ENCODE results near the gene TENM4. TPM values are rescaled to one million over a fixed set of nuclear protein-coding genes. Genes with fewer than 3 reads are reported as not detected.

TENM4 gene
- total and polyA plus RNA-seq, 4 experiments from 2014 or later, result 0.25 to 0.28 TPM; not detected in 2

DNA sequence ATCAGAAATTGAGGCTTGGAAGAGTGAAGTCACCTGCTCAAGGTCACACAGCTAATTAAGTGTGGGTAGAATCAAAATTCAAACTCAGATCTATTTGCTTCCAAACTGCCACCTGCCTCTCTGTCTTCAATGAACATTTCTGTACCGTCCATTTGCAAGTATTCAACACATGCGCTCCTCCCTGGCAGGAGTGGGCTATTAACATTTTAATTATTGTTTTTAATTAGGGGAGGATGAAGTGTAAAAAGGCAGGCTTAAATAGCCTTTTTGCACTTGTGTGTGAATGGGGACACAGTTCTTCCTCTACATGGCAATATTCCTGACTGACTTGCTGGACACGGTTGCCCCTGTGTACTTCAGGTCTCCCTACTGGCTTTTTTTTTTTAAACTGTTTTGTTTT lies 751.7 kb downstream of the TENM4 start:
- H3K27ac ChIP-seq (ENCODE audit: low read depth, low read length), result no peak overlapping the region
- H3K9me3 ChIP-seq (ENCODE audit: control insufficient read depth in 1 of 2, low read length in 2 of 2), result no peaks in the 10 kb centered on the region
- intact Hi-C loops (cut with micrococcal nuclease), result no loop called here
- Mint-ChIP-seq H3K36me3 (no peaks in the 10 kb centered on the region), H3K27ac (no peak overlapping the region), H3K27me3 (peaks cover 17 to 21% of the 10 kb centered on the region in 2 donors), H3K4me1 (no peaks in the 10 kb centered on the region), H3K4me3 (no peak overlapping the region), H3K9me3 (peaks cover 0 to 3% (median under 1%) of the 10 kb centered on the region in 8 donors)
- POLR2A ChIA-PET (ENCODE audit: partially characterized antibody), result no interaction called here
- H3K27me3 ChIP-seq (ENCODE audit: insufficient read depth, low read length), result no peaks in the 10 kb centered on the region
- H3K4me3 ChIP-seq (ENCODE audit: low read length in 2 of 2), result no peak overlapping the region
- H3K36me3 ChIP-seq (ENCODE audit: insufficient read depth, low read length), result no peaks in the 10 kb centered on the region
- CTCF ChIA-PET (ENCODE audit: partially characterized antibody), result interaction anchor here (1.5 kb wide), 1 partner anchor 43 kb away, joined by 5 read pairs; no protein-coding TSS in a partner anchor
- no peaks in the 10 kb centered on the region for H3K4me1 ChIP-seq (ENCODE audit: insufficient read depth, low read length)
- no peak for DNase-seq

DNA sequence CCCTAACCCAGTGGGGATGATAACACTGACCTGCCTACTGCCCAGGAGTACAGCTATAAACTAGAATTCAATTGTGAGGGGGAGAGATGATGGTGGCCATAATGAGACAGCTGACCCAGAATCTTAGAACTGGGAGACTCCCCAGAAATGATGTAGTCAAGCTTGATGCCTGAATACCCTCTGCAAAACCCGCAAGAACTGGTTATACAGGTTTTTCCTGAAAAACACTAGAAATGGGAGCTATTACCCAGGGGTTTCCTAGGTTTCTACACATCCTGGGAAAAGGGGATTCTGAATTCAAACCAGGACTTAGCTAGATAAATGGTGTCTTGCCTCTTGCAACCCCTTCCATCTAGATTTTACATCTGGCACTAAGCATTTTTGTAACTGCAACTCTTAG lies 752.4 kb downstream of the TENM4 start:
- Mint-ChIP-seq H3K4me3 (no peak overlapping the region), H3K4me1 (no peaks in the 10 kb centered on the region), H3K36me3 (peaks cover 0 to 4% of the 10 kb centered on the region in 2 donors), H3K27me3 (peaks cover 20 to 21% of the 10 kb centered on the region in 2 donors), H3K27ac (no peak overlapping the region), H3K9me3 (peaks cover 0 to 9% (median 5%) of the 10 kb centered on the region in 8 donors)
- DNase-seq, result no peak
- no peaks in the 10 kb centered on the region for H3K36me3 ChIP-seq (ENCODE audit: insufficient read depth, low read length)
- no peaks in the 10 kb centered on the region for H3K4me1 ChIP-seq (ENCODE audit: insufficient read depth, low read length)
- intact Hi-C loops (cut with micrococcal nuclease), result no loop called here
- H3K4me3 ChIP-seq (ENCODE audit: low read length in 2 of 2), result no peak overlapping the region
- no peaks in the 10 kb centered on the region for H3K9me3 ChIP-seq (ENCODE audit: control insufficient read depth in 1 of 2, low read length in 2 of 2)
- no peaks in the 10 kb centered on the region for H3K27me3 ChIP-seq (ENCODE audit: insufficient read depth, low read length)
- ChIA-PET POLR2A (ENCODE audit: partially characterized antibody) (no interaction called here), CTCF (ENCODE audit: partially characterized antibody) (interaction anchor here (1.5 kb wide), 1 partner anchor 42 kb away, joined by 5 read pairs; no protein-coding TSS in a partner anchor)
- H3K27ac ChIP-seq (ENCODE audit: low read depth, low read length), result no peak overlapping the region

DNA sequence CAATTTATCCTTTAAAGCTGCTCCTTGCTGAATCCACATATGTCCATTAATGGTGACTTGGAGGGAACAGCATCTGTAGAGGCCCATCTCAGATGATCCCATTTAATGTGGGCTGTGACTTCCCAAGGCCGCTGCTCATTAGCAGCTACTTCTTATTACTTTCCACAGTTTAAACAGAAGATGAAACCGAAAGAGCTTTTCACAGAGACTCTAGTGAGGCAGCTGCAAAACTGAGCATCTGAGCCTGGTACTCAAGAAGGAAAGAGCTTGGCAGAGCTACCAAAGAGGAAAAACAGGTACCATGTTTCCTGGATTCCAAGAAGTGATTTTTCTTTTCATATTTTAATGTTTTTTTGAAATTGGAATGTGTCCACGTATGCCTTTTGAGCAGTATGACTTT lies 755.7 kb downstream of the TENM4 start:
- Histone ChIP-seq H3K4me1 (ENCODE audit: insufficient read depth, low read length) (no peaks in the 10 kb centered on the region), H3K4me3 (ENCODE audit: low read length in 2 of 2) (no peak overlapping the region), H3K36me3 (ENCODE audit: insufficient read depth, low read length) (no peaks in the 10 kb centered on the region), H3K9me3 (ENCODE audit: control insufficient read depth in 1 of 2, low read length in 2 of 2) (no peaks in the 10 kb centered on the region), H3K27me3 (ENCODE audit: insufficient read depth, low read length) (no peaks in the 10 kb centered on the region), H3K27ac (ENCODE audit: low read depth, low read length) (no peak overlapping the region)
- H3K27ac Mint-ChIP-seq, result no peak overlapping the region
- intact Hi-C loops (cut with micrococcal nuclease), result no loop called here
- peaks cover 14 to 15% of the 10 kb centered on the region in 2 donors for H3K27me3 Mint-ChIP-seq
- no peaks in the 10 kb centered on the region for H3K4me1 Mint-ChIP-seq
- H3K4me3 Mint-ChIP-seq, result no peak overlapping the region
- H3K36me3 Mint-ChIP-seq, result peaks cover 0 to 4% of the 10 kb centered on the region in 2 donors
- CTCF ChIA-PET (ENCODE audit: partially characterized antibody), result no interaction called here
- no peak for DNase-seq
- POLR2A ChIA-PET (ENCODE audit: partially characterized antibody), result no interaction called here
- H3K9me3 Mint-ChIP-seq, result peaks cover 0 to 9% (median 5%) of the 10 kb centered on the region in 8 donors

DNA sequence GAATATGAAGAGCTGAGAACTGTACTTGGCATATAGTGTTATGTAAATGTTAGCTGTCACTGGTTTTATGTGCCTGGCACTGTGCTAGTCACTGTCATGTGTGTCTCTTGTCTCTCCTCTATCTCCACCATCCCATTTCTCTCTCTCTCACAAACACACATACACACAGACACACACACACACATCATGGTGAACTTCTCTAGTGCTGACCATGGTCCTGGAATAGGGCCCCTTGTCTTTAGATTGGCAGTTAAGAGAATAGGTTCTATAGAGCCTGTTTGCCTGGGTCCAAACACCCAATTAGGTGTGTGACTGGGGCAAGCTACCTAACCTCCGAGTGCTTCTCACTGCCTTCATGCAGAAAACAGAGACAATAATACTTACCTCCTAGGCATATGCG lies 756.5 kb downstream of the TENM4 start:
- H3K36me3 ChIP-seq (ENCODE audit: insufficient read depth, low read length), result no peaks in the 10 kb centered on the region
- Mint-ChIP-seq H3K27ac (no peak overlapping the region), H3K4me1 (no peaks in the 10 kb centered on the region), H3K9me3 (peaks cover 0 to 9% (median 5%) of the 10 kb centered on the region in 8 donors), H3K27me3 (peaks cover 12 to 14% of the 10 kb centered on the region in 2 donors), H3K4me3 (no peak overlapping the region), H3K36me3 (peaks cover 0 to 4% of the 10 kb centered on the region in 2 donors)
- no peak overlapping the region for H3K27ac ChIP-seq (ENCODE audit: low read depth, low read length)
- no peaks in the 10 kb centered on the region for H3K27me3 ChIP-seq (ENCODE audit: insufficient read depth, low read length)
- H3K4me1 ChIP-seq (ENCODE audit: insufficient read depth, low read length), result no peaks in the 10 kb centered on the region
- H3K4me3 ChIP-seq (ENCODE audit: low read length in 2 of 2), result no peak overlapping the region
- POLR2A ChIA-PET (ENCODE audit: partially characterized antibody), result no interaction called here
- CTCF ChIA-PET (ENCODE audit: partially characterized antibody), result no interaction called here
- DNase-seq, result no peak
- H3K9me3 ChIP-seq (ENCODE audit: control insufficient read depth in 1 of 2, low read length in 2 of 2), result no peaks in the 10 kb centered on the region
- intact Hi-C loops (cut with micrococcal nuclease), result no loop called here

DNA sequence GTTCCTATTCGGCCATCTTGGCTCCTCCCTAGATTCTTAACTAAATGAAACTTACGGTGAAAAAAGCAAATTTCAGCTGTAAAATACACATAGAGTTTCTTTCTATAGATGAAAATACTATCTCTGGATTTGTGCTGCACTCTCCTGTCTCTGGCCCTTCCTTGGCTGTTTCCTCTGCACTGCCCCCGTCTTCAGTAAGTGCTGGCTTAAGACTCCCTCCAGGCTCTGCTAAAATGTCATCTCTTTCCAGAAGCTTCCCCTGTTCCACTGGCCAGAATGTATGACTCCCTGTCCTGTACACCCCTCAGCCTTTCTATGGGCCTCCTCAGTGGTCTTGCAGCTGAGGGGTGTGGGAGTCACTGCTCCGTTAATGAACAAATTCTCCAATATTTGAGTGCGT lies 757.1 kb downstream of the TENM4 start:
- DNase-seq, result no peak
- Mint-ChIP-seq H3K4me3 (peak overlapping the region in 3 of 8 donors; percentile 0 to 50 (median 40)), H3K9me3 (peaks cover 0 to 9% (median 5%) of the 10 kb centered on the region in 8 donors), H3K27ac (no peak overlapping the region), H3K4me1 (no peaks in the 10 kb centered on the region), H3K36me3 (peaks cover 0 to 4% of the 10 kb centered on the region in 2 donors), H3K27me3 (peaks cover 12 to 14% of the 10 kb centered on the region in 2 donors)
- POLR2A ChIA-PET (ENCODE audit: partially characterized antibody), result no interaction called here
- H3K4me3 ChIP-seq (ENCODE audit: low read length in 2 of 2), result no peak overlapping the region
- no peaks in the 10 kb centered on the region for H3K9me3 ChIP-seq (ENCODE audit: control insufficient read depth in 1 of 2, low read length in 2 of 2)
- no peaks in the 10 kb centered on the region for H3K4me1 ChIP-seq (ENCODE audit: insufficient read depth, low read length)
- H3K27me3 ChIP-seq (ENCODE audit: insufficient read depth, low read length), result no peaks in the 10 kb centered on the region
- CTCF ChIA-PET (ENCODE audit: partially characterized antibody), result no interaction called here
- H3K36me3 ChIP-seq (ENCODE audit: insufficient read depth, low read length), result no peaks in the 10 kb centered on the region
- intact Hi-C loops (cut with micrococcal nuclease), result no loop called here
- H3K27ac ChIP-seq (ENCODE audit: low read depth, low read length), result no peak overlapping the region

DNA sequence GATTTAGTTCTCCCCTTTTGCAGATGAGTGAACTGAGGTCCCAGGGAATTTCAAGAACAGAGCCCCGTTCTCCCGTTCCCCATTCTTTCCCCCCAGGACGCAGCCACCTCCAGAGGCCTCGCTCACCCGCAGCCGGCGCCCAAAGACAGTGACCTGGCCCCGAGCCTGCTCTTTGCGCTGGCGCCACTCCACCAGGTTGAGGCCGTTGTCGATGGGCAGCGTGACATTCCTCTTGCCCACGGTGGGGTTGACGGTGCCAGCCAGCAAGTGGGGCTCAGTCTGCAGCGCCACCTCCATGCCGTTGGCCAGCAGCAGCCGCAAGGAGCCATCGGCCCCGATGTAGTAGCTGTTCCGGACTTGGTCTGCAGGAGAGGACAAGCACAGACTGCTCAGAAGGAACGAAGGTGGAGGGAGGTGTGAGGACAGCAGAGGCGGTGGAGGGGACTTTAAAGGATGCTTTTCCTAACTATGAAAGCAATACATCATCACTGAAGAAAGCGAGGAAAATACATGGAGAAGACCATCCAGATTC lies 764.7 kb downstream of the TENM4 start:
- no peaks in the 10 kb centered on the region for H3K4me1 ChIP-seq (ENCODE audit: insufficient read depth, low read length)
- H3K4me1 Mint-ChIP-seq, result no peaks in the 10 kb centered on the region
- H3K9me3 Mint-ChIP-seq, result peaks cover 0 to 3% (median 0%) of the 10 kb centered on the region in 8 donors
- intact Hi-C loops (cut with micrococcal nuclease), result no loop called here
- no peak for DNase-seq
- H3K27me3 Mint-ChIP-seq, result no peaks in the 10 kb centered on the region
- H3K27ac Mint-ChIP-seq, result no peak overlapping the region
- ChIA-PET CTCF (ENCODE audit: partially characterized antibody) (interaction anchor here (2.2 kb wide), 1 partner anchor 30 kb away, joined by 10 read pairs; no protein-coding TSS in a partner anchor), POLR2A (ENCODE audit: partially characterized antibody) (no interaction called here)
- H3K36me3 ChIP-seq (ENCODE audit: insufficient read depth, low read length), result no peaks in the 10 kb centered on the region
- H3K27me3 ChIP-seq (ENCODE audit: insufficient read depth, low read length), result no peaks in the 10 kb centered on the region
- no peak overlapping the region for H3K4me3 ChIP-seq (ENCODE audit: low read length in 2 of 2)
- no peaks in the 10 kb centered on the region for H3K9me3 ChIP-seq (ENCODE audit: control insufficient read depth in 1 of 2, low read length in 2 of 2)
- no peaks in the 10 kb centered on the region for H3K36me3 Mint-ChIP-seq
- H3K27ac ChIP-seq (ENCODE audit: low read depth, low read length), result no peak overlapping the region
- H3K4me3 Mint-ChIP-seq, result peak overlapping the region in 1 of 8 donors; percentile 52

DNA sequence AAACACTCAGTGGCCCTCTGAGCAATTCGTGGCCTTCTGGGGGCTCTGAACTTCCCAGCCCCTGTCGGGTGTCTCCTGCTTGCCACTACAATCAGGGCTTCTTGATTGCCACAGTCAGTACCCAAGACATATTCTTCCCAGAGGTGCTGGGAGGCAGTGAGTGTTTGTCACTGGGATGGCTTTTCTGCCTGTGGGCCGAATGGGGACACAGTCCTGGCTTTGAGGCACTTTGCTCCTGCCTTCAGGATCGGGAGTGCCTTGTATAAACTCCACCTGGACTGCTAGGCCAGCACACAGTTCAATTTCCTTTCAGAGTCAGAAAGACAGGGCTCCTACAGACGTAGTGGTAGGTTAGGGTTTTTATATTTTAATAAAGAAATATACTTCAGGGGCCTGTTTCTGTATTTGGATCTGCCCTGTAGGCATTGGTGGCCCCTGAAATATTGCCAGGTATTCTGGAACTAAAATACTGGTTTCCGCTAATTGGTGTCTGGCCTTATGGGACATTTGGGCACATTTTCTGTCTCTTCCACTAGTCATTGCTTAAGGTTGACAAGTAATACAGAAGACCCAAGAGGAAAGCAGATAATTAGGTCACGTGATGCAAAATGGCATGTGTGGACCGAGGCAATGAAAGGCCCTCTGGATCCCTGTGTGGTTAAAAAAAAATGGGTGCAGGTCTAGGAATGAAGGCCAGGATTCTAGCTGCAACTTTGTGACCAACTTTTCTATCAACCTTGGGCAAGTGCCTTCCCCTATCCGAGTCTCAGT lies 767.8 kb downstream of the TENM4 start:
- no peak overlapping the region for H3K4me3 Mint-ChIP-seq
- ChIA-PET CTCF (ENCODE audit: partially characterized antibody) (no interaction called here), POLR2A (ENCODE audit: partially characterized antibody) (no interaction called here)
- DNase-seq, result no peak
- no peaks in the 10 kb centered on the region for H3K36me3 Mint-ChIP-seq
- H3K4me1 Mint-ChIP-seq, result no peaks in the 10 kb centered on the region
- intact Hi-C loops (cut with micrococcal nuclease), result no loop called here
- Histone ChIP-seq H3K4me3 (ENCODE audit: low read length in 2 of 2) (no peak overlapping the region), H3K27ac (ENCODE audit: low read depth, low read length) (no peak overlapping the region), H3K9me3 (ENCODE audit: control insufficient read depth in 1 of 2, low read length in 2 of 2) (no peaks in the 10 kb centered on the region), H3K27me3 (ENCODE audit: insufficient read depth, low read length) (no peaks in the 10 kb centered on the region), H3K4me1 (ENCODE audit: insufficient read depth, low read length) (no peaks in the 10 kb centered on the region), H3K36me3 (ENCODE audit: insufficient read depth, low read length) (no peaks in the 10 kb centered on the region)
- H3K27ac Mint-ChIP-seq, result no peak overlapping the region
- peaks cover 0 to 6% (median 0%) of the 10 kb centered on the region in 8 donors for H3K9me3 Mint-ChIP-seq
- no peaks in the 10 kb centered on the region for H3K27me3 Mint-ChIP-seq

Data from CD4-positive, alpha-beta memory T cell (primary cell).